NT2/D1 (cell line): Measurements from ENCODE around the gene DIP2C.

Experiments
- SUZ12 ChIP-seq: IDR thresholded peaks from 2 replicates; pipeline ENCODE4 v1.6.1; 2011; ENCODE audit not compliant: insufficient read length, insufficient read depth; ENCODE audit errors: extremely low read depth
- YY1 ChIP-seq: IDR thresholded peaks from 2 replicates; pipeline ENCODE4 v1.6.1; 2011; ENCODE audit not compliant: insufficient read length, insufficient read depth
- ZNF274 ChIP-seq: IDR thresholded peaks from 2 replicates; pipeline ENCODE4 v1.6.1; 2011; ENCODE audit warnings: mild to moderate bottlenecking, low read depth, low read length

GRCh38 chr10:390449-391100, 298.9 kb downstream of the DIP2C start:
- no peak for TF ChIP-seq YY1
- no peak for TF ChIP-seq ZNF274
- TF ChIP-seq SUZ12 = no peak
